NCI-H446 treated with DMSO at 0.1 percent for 48 hours (cell line): ENCODE measurements around the gene DBNL.

Source experiments
- DNase-seq: peaks from one replicate; lab custom pipeline; 2025; lab: John Stamatoyannopoulos, UW

Gene DBNL

DNA sequence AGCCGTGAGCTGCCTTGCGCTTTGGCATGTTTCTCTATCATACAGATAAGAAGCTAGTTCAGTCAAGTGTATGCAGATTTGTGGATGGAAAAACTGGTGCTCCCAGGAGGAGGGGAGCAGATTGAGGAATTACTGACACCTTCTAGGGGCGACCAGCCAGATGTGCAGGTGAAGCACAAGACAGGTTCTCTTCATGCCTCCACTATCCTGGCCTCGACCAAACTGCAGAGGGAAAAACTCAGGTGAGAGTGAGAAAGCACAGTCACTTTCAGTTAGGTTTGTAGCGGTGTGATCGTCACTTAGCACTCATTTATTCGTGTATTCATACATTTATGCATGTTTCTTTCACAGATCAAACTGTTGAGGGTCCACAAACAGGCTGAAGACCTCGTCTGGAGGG, 600 bp upstream of the DBNL start:
- no peak for DNase-seq

DNA sequence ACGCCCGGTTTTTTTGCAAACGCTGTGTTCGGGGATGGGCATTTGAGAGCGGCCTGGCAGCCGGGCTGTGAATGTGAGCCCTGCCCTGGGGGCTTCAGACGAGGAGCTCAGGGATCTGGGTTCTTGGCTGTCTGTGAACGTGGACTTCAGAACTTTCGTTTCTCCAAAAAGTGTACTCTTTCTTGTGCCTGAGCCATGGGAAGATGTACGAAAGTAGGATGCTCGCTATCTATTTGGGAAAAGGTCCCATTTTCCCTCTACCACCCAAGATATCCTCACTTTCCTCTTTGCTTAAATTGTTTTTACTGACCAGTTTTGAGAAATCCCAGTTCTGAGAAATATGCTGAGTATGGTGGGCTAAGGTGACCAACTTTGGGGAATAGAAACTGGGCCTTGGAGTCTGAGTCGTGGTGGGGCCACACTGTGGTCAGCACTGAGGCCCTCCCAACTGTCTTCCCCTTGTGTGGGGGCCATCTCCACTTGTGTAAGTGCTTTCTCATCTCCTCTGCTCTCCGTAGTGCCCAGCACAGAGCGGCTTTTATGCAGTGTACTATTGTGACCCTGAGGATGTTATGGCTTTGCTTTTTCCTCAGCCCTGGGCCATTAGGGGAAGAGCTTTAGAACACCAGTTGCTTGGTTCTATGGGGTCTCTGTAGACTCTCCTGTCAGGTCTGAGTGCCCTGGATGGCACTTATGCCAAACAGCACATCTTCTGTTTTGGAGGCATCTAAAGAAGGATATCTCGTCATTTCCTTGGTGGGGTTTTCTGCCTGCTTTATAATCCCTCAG, 918 bp downstream of the DBNL start:
- no peak for DNase-seq

DNA sequence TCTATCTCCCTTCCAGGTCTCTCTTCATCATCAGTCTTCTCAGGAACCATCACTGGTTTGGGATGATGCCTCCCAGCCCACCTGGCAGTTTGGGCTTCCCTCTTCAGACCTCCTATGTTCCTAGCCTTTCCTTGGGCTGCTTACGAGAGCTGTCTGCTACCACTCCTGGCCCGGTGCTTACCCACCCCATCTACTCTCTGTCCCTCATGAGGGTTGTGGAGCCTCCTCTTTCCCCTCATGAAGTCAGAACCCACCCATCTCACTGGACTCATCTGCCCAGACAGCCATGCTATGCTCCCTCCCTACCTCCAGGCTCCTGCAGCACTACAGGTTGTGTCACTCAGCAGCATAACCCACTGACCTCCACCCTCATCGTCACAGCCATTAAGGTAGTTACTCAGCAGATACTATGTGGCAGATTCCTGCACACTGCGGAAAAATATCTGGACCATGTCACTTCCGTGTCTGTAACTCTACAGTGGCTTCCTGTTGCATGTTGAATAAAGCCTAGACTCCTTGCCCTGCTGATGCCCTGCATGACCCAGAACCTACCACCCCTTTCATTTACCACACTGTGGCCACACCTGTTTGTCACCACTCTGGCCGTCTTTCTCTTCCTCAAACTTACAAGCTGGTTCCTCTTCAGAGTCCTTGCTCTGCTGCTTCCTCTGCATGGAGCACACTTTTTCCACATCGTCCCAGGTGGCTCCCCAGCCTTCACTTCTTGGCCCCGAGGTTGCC, 2.0 kb downstream of the DBNL start:
- DNase-seq, result no peak

- DNase-seq, result no peak
Observed at GRCh38 chr7:44048031-44048795, 3.7 kb downstream of the DBNL start.

GRCh38 chr7:44050121-44050914, 5.8 kb downstream of the DBNL start:
- DNase-seq, result no peak

GRCh38 chr7:44050915-44051560, 6.5 kb downstream of the DBNL start:
- no peak for DNase-seq

DNA sequence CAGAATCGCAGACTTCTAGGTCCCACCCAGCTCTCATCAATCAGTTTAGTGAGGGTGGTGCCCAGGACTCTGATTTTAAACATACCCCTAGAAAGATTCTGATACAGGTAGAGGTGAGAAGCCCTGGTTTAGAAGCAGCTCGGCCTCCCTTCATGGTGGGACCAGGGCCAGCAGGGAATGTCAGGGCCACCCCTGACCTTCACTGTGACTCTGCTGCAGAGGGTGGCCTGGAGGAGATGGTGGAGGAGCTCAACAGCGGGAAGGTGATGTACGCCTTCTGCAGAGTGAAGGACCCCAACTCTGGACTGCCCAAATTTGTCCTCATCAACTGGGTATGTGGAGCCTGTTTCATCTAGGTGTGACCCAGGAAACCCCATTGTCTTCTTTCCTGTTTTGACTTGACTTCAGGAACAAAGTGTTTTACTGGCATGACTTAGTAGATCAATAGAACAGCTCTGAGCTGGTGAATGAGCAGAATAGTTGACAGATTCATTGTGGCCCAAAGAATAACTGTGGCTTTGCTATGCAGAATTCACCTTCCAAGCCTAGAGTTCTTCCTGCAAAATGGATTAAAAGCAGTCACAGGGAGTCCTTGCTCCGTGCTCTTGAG, 7.2 kb downstream of the DBNL start:
- no peak for DNase-seq

- DNase-seq, result no peak
Observed at GRCh38 chr7:44052771-44053365, 8.4 kb downstream of the DBNL start.

- no peak for DNase-seq
Observed at GRCh38 chr7:44056681-44057080, 12.2 kb downstream of the DBNL start.

DNA sequence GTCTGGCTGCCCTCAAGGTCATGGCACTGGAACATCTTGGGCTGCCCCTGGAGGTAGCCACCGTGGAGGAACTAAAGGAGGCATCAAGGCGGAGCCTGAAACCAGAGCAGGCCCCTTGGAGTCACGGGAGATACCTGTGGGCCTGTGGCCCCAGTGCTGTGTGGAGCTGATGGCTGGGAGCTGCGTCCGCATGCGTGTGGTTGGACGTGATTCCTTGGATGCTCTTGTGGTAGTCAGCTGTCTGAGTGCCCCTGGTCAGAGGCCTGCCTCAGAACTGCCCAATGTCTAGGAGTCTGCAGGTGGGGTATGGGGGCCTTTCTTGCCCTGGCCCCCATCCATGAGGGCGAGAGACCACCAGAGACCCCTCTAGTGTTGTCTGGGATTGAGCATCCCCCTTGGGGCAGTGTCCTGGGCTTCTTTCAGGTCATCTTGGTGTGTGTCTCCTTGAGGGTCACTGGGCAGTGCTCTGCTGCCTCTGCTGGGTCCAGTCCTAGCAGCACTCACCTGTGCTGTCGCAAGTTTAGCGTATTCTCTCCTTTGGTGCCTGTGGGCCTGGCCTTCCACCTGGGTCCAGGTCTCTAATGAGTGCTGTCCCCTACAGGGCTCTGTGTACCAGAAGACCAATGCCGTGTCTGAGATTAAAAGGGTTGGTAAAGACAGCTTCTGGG, 12.8 kb downstream of the DBNL start:
- DNase-seq, result no peak

DNA sequence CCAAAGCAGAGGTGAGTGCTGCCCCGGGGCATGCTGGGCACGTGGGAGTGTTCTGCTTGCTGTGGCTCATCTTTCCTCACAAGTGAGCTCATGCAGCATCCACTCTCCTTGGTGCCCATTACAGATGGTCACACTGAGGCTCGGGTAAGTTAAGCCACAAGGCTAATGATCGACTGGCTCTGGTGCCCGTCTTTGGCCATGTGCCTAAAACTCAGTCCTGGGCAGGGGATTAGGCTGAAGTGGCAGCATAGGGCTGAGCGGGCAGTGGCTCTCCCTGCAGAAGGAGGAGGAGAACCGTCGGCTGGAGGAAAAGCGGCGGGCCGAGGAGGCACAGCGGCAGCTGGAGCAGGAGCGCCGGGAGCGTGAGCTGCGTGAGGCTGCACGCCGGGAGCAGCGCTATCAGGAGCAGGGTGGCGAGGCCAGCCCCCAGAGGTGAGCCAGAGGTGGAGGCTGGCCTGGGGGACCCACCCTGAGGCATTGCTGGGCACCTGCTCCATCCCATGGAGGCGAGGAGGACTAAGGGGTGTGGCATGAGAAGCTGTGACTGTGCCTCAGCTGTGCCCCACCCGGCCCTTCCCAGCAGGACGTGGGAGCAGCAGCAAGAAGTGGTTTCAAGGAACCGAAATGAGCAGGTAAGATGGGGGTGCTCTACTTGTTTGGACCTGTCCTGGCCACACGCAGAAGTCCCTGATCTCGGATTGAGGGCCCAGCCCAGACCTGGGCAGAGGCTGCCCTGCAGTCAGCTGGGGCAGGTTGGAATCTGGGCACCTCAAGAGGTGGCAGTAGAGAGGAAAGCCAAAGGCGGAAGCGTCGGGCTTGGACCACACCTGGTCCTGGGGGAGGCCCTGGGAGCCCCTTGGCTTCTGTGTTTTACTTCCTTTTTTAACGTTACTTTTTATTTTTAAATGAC, 13.6 kb downstream of the DBNL start:
- DNase-seq, result no peak

DNA sequence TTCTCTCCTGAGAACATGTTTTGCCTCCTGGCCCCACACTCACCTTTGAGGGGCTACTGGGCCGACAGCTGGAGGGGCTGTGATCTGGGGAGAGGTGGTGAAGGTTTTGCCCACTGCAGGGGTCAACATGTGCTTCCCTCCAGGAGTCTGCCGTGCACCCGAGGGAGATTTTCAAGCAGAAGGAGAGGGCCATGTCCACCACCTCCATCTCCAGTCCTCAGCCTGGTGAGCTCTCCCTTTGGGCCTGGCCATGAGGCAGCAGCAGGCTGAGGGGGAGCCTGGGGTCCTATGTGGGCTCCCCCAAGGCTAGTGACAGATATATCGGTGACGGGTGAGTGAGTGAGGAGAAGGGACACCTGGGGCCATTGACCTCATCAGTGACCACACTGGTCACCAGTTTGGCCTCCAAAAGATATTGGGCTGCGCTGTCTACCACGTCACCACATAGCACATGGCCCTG, 14.3 kb downstream of the DBNL start:
- no peak for DNase-seq

DNA sequence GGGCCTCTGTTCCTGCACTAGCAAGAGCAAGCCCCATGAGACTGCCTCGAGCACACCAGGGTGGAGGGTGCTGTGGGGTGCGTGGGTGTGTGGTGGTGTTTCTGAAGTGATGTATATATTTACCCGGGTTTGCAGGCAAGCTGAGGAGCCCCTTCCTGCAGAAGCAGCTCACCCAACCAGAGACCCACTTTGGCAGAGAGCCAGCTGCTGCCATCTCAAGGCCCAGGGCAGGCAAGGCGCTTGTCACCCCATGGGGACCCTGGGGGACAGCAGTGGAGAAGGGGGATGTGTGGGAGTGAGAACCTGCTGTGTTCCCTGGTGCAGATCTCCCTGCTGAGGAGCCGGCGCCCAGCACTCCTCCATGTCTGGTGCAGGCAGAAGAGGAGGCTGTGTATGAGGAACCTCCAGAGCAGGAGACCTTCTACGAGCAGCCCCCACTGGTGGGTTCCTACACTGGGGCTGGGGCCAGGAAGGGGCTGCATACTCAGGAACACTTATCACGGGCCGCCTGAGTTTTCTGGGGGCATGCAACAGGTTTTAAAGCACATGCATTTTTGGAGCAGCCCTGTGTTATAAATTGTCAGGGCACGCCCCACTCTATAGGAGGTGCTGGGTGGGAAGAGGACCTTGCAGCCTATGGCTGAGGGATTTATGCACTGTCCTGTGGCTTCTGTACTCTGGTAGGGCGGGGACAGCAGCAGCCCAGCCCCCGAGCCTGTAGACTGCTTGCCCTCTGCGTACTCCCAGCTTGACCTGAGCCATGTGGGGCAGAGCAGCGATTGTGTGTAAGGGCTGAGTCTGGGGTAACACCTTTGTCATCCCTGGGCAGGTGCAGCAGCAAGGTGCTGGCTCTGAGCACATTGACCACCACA, 15.0 kb downstream of the DBNL start:
- no peak for DNase-seq

GRCh38 chr7:44060091-44060947, 15.8 kb downstream of the DBNL start:
- DNase-seq, result no peak

DNA sequence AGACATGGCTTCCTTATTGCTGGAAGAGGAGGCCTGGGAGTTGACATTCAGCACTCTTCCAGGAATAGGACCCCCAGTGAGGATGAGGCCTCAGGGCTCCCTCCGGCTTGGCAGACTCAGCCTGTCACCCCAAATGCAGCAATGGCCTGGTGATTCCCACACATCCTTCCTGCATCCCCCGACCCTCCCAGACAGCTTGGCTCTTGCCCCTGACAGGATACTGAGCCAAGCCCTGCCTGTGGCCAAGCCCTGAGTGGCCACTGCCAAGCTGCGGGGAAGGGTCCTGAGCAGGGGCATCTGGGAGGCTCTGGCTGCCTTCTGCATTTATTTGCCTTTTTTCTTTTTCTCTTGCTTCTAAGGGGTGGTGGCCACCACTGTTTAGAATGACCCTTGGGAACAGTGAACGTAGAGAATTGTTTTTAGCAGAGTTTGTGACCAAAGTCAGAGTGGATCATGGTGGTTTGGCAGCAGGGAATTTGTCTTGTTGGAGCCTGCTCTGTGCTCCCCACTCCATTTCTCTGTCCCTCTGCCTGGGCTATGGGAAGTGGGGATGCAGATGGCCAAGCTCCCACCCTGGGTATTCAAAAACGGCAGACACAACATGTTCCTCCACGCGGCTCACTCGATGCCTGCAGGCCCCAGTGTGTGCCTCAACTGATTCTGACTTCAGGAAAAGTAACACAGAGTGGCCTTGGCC, 16.6 kb downstream of the DBNL start:
- no peak for DNase-seq

- no peak for DNase-seq
Observed at GRCh38 chr7:44061645-44062179, 17.2 kb downstream of the DBNL start.
